Measurements from ENCODE around the gene PDIA6. TPM values are rescaled to one million over a fixed set of nuclear protein-coding genes. Genes with fewer than 3 reads are reported as not detected.
A peak's percentile ranks its signal among the peaks of the same experiment; 100 is the strongest.

Gene PDIA6
- polyA plus RNA-seq (2012; ENCODE audit: insufficient read depth, insufficient read length): 129 TPM

GRCh38 chr2:10812362-10813162 lies at the start of gene PDIA6:
Gene PDIA6 (minus strand): TSS chr2:10812785. CDS start chr2:10812696, 89 bp downstream.
- peak; percentile 87 for DNase-seq (ENCODE audit: low read depth, low spot score)
- H3K4me3 ChIP-seq (ENCODE audit: low read length): peak within 1 kb of the TSS; percentile 69

GRCh38 chr2:10862330-10862729 lies 49.7 kb upstream of the PDIA6 start:
- no peak overlapping the region for H3K4me3 ChIP-seq (ENCODE audit: low read length)
- DNase-seq (ENCODE audit: low read depth, low spot score): no peak

GRCh38 chr2:10861765-10862164 lies 49.2 kb upstream of the PDIA6 start:
- no peak overlapping the region for H3K4me3 ChIP-seq (ENCODE audit: low read length)
- DNase-seq (ENCODE audit: low read depth, low spot score): no peak

- no peak for DNase-seq (ENCODE audit: low read depth, low spot score)
- no peak overlapping the region for H3K4me3 ChIP-seq (ENCODE audit: low read length)
Observed at GRCh38 chr2:10860814-10861325, 48.3 kb upstream of the PDIA6 start.

GRCh38 chr2:10860081-10860813 lies 47.7 kb upstream of the PDIA6 start:
- H3K4me3 ChIP-seq (ENCODE audit: low read length): no peak overlapping the region
- DNase-seq (ENCODE audit: low read depth, low spot score): no peak

- H3K4me3 ChIP-seq (ENCODE audit: low read length): no peak overlapping the region
Observed at GRCh38 chr2:10859278-10859677, 46.7 kb upstream of the PDIA6 start.

GRCh38 chr2:10848541-10848940 lies 36.0 kb upstream of the PDIA6 start:
- H3K4me3 ChIP-seq (ENCODE audit: low read length): no peak overlapping the region
- no peak for DNase-seq (ENCODE audit: low read depth, low spot score)

More at GRCh38 chr2:10859278-10859677, 46.7 kb upstream of the PDIA6 start:
- no peak for DNase-seq (ENCODE audit: low read depth, low spot score)

GRCh38 chr2:10847008-10847407 lies 34.4 kb upstream of the PDIA6 start:
- H3K4me3 ChIP-seq (ENCODE audit: low read length): no peak overlapping the region
- DNase-seq (ENCODE audit: low read depth, low spot score): no peak

- H3K4me3 ChIP-seq (ENCODE audit: low read length): no peak overlapping the region
- no peak for DNase-seq (ENCODE audit: low read depth, low spot score)
Observed at GRCh38 chr2:10846110-10846861, 33.7 kb upstream of the PDIA6 start.

- no peak overlapping the region for H3K4me3 ChIP-seq (ENCODE audit: low read length)
- no peak for DNase-seq (ENCODE audit: low read depth, low spot score)
Observed at GRCh38 chr2:10845640-10846039, 33.1 kb upstream of the PDIA6 start.

- peak overlapping the region; percentile 13; the same call in 1 of the 2 replicates for H3K4me3 ChIP-seq (ENCODE audit: low read length)
- no peak for DNase-seq (ENCODE audit: low read depth, low spot score)
Observed at GRCh38 chr2:10844097-10844496, 31.5 kb upstream of the PDIA6 start.

- no peak for DNase-seq (ENCODE audit: low read depth, low spot score)
- no peak overlapping the region for H3K4me3 ChIP-seq (ENCODE audit: low read length)
Observed at GRCh38 chr2:10842506-10842905, 29.9 kb upstream of the PDIA6 start.

GRCh38 chr2:10841547-10842219 lies 29.1 kb upstream of the PDIA6 start:
- H3K4me3 ChIP-seq (ENCODE audit: low read length): no peak overlapping the region
- no peak for DNase-seq (ENCODE audit: low read depth, low spot score)

- no peak overlapping the region for H3K4me3 ChIP-seq (ENCODE audit: low read length)
- DNase-seq (ENCODE audit: low read depth, low spot score): no peak
Observed at GRCh38 chr2:10839813-10840212, 27.2 kb upstream of the PDIA6 start.

- no peak overlapping the region for H3K4me3 ChIP-seq (ENCODE audit: low read length)
- no peak for DNase-seq (ENCODE audit: low read depth, low spot score)
Observed at GRCh38 chr2:10838734-10839133, 26.1 kb upstream of the PDIA6 start.

GRCh38 chr2:10837298-10838266 lies 25.0 kb upstream of the PDIA6 start:
- DNase-seq (ENCODE audit: low read depth, low spot score): no peak
- no peak overlapping the region for H3K4me3 ChIP-seq (ENCODE audit: low read length)

- DNase-seq (ENCODE audit: low read depth, low spot score): no peak
- H3K4me3 ChIP-seq (ENCODE audit: low read length): no peak overlapping the region
Observed at GRCh38 chr2:10835052-10835970, 22.7 kb upstream of the PDIA6 start.
